ENCODE measurements around the gene MGA. TPM values are rescaled to one million over a fixed set of nuclear protein-coding genes. Genes with fewer than 3 reads are reported as not detected.
"Not testable (repeated sequence)": the region's sequence is repeated elsewhere in the genome, so short reads cannot be mapped to it uniquely, and the experiment has no call there.

The MGA gene
- total RNA-seq, 1 donor from 2014 or later, result 37.7 TPM

DNA sequence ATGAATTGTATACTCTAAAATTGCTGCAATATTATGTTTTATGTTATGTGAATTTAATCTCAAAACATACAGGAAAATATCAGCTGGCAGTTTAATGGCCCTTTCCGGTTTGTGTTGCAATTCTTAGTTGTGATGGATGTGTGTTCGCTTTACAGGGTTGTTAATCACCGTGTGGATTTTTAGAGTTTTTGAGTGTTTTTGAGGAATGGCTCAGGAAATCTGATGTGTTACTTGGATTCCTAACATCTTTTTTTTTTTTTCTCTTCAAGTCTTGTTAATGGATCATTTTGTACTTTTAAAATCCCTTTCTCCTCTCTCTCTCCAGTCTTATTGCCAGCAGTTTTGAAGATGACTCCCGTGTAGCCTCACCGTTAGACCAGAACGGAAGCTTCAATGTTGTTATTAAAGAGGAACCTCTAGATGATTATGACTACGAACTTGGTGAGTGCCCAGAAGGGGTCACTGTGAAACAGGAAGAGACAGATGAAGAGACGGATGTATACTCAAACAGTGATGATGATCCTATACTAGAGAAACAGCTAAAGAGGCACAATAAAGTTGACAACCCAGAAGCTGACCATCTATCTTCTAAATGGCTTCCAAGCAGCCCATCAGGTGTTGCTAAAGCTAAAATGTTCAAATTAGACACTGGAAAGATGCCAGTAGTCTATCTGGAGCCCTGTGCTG is 35.7 kb downstream of the MGA start:
- H3K36me3 Mint-ChIP-seq (ENCODE audit: low read depth), result peaks cover 22% of the 10 kb centered on the region
- intact Hi-C loops (cut with micrococcal nuclease), result loop anchor here (1.0 to 10.0 kb wide), 5 partner anchors 78 to 211 kb away; partner anchors contain the start of genes JMJD7 and MAPKBP1
- no peaks in the 10 kb centered on the region for H3K9me3 Mint-ChIP-seq
- DNase-seq, result peak; percentile 86
- H3K4me1 Mint-ChIP-seq, result peaks cover 31% of the 10 kb centered on the region
- peak overlapping the region; percentile 81 for H3K27ac Mint-ChIP-seq
- no peaks in the 10 kb centered on the region for H3K27me3 Mint-ChIP-seq
- H3K4me3 Mint-ChIP-seq, result peak overlapping the region; percentile 53

DNA sequence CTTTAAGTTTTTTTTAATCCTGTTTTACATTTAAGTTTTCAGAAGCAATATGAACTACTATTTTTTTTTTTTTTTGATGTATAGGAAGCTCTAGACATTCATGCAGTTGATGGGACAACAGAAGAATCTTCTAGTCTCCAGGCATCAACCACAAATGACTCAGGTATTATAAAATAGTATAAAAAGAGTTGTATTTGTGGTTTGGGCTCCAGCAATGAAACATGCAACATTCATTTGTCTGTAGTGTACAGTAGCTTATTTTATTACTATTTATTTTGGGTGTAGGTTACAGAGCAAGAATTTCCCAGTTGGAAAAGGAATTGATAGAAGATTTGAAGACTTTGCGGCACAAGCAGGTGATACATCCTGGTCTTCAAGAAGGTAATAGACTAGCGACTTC is 38.6 kb downstream of the MGA start:
- Mint-ChIP-seq H3K27ac (no peak overlapping the region), H3K9me3 (no peaks in the 10 kb centered on the region), H3K27me3 (no peaks in the 10 kb centered on the region), H3K4me1 (peaks cover 15% of the 10 kb centered on the region), H3K36me3 (ENCODE audit: low read depth) (peaks cover 38% of the 10 kb centered on the region), H3K4me3 (no peak overlapping the region)
- intact Hi-C loops (cut with micrococcal nuclease), result loop anchor here (5.0 to 10.0 kb wide), 3 partner anchors 129 to 214 kb away; partner anchors contain the start of gene JMJD7
- DNase-seq, result no peak

DNA sequence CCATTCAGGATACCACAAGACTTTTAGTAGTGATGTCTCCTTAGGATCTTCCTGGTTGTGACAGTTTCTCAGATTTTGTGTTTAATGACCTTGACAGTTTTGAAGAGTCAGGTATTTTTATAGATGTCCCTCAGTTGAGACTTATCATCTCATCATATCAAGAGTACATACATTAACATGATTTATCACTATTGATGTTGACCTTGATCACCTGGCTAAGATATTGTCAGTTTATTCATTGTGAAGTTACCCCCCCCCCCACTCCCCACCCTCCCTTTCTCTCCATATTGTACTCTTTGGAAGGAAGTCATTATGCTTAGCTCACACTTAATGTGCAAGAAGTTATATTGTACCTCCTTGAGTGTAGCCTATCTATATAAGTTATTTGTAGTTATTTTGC is 42.9 kb downstream of the MGA start:
- DNase-seq, result no peak
- peaks cover 31% of the 10 kb centered on the region for H3K36me3 Mint-ChIP-seq (ENCODE audit: low read depth)
- H3K9me3 Mint-ChIP-seq, result no peaks in the 10 kb centered on the region
- no peak overlapping the region for H3K27ac Mint-ChIP-seq
- peaks cover 4% of the 10 kb centered on the region for H3K4me1 Mint-ChIP-seq
- intact Hi-C loops (cut with micrococcal nuclease), result no loop called here
- no peaks in the 10 kb centered on the region for H3K27me3 Mint-ChIP-seq
- no peak overlapping the region for H3K4me3 Mint-ChIP-seq

DNA sequence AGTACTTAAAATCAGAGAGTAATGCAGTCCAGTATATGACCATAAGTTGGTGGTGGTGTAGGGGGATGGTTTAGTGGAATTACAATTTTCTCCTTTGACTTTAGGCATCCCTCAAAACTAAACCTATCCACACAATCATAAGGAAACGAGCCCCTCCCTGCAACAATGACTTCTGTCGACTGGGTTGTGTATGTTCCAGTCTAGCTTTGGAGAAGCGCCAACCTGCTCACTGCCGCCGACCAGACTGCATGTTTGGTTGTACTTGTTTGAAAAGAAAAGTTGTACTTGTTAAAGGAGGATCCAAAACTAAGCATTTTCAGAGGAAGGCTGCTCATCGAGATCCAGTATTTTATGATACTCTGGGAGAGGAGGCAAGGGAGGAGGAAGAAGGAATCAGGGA is 52.8 kb downstream of the MGA start:
- no peak overlapping the region for H3K4me3 Mint-ChIP-seq
- H3K9me3 Mint-ChIP-seq, result no peaks in the 10 kb centered on the region
- no peaks in the 10 kb centered on the region for H3K27me3 Mint-ChIP-seq
- H3K36me3 Mint-ChIP-seq (ENCODE audit: low read depth), result peaks cover 29% of the 10 kb centered on the region
- intact Hi-C loops (cut with micrococcal nuclease), result no loop called here
- no peak overlapping the region for H3K27ac Mint-ChIP-seq
- DNase-seq, result no peak
- peaks cover 3% of the 10 kb centered on the region for H3K4me1 Mint-ChIP-seq

DNA sequence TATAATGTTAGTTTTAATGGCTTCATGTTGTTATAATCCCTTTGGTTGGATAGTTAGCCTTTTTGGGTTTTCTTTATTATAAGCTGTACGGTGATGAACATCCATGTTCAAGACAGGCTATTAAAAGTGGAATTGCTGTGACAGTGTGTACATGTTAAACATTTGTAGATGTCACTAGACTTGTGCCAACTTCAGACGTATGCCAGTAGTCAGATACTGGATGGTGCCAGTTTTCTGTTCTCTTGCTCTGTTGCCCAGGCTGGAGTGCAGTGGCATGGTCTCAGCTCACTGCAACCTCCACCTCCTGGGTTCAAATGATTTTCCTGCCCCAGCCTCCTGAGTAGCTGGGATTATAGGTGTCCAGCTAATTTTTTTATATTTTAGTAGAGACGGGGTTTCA is 54.1 kb downstream of the MGA start:
- no peaks in the 10 kb centered on the region for H3K9me3 Mint-ChIP-seq
- intact Hi-C loops (cut with micrococcal nuclease), result no loop called here
- no peak for DNase-seq

DNA sequence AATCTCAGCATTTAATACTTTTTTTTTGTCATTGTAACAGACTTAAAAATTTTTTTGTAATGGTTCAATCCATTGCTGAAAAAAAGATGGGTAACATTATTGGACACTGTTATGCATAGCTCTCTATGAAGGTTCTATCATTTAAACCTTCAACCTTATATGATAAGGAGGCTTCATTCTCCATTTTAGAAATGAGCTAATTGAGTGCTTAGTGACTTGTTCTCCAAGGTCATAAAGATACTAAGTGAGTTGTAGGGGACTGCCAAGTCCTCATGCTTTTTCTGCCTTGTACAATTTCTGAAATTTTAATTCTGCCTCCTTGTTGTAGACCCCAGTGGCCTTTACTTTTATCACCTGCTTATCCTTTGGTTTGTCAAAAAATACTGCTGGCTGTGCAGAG is 56.7 kb downstream of the MGA start:
- no peak overlapping the region for H3K4me3 Mint-ChIP-seq
- no peaks in the 10 kb centered on the region for H3K9me3 Mint-ChIP-seq
- peaks cover 11% of the 10 kb centered on the region for H3K36me3 Mint-ChIP-seq (ENCODE audit: low read depth)
- DNase-seq, result no peak
- H3K4me1 Mint-ChIP-seq, result no peaks in the 10 kb centered on the region
- H3K27me3 Mint-ChIP-seq, result no peaks in the 10 kb centered on the region
- H3K27ac Mint-ChIP-seq, result no peak overlapping the region
- intact Hi-C loops (cut with micrococcal nuclease), result no loop called here

More for the DNA sequence above, 54.1 kb downstream of the MGA start:
- peaks cover 24% of the 10 kb centered on the region for H3K36me3 Mint-ChIP-seq (ENCODE audit: low read depth)
- no peaks in the 10 kb centered on the region for H3K27me3 Mint-ChIP-seq
- H3K4me3 Mint-ChIP-seq, result no peak overlapping the region
- H3K27ac Mint-ChIP-seq, result no peak overlapping the region
- H3K4me1 Mint-ChIP-seq, result peaks cover 3% of the 10 kb centered on the region

DNA sequence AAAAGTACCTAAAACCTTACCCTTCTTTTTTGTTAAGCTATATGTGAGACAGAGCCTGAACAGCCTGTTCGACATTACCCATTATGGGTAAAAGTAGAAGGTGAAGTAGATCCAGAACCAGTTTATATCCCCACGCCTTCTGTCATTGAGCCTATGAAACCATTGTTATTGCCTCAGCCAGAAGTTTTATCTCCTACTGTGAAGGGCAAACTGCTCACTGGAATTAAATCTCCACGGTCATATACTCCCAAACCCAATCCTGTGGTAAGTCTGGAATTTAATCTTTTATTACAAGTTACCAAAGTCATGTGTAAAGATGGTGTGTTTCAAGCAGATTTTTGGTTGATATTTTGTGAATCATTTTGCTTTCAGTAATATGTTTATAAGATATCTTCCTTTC is 66.9 kb downstream of the MGA start:
- no peak for DNase-seq
- no peak overlapping the region for H3K27ac Mint-ChIP-seq
- no peaks in the 10 kb centered on the region for H3K27me3 Mint-ChIP-seq
- no peaks in the 10 kb centered on the region for H3K9me3 Mint-ChIP-seq
- peaks cover 7% of the 10 kb centered on the region for H3K36me3 Mint-ChIP-seq (ENCODE audit: low read depth)
- intact Hi-C loops (cut with micrococcal nuclease), result no loop called here
- H3K4me1 Mint-ChIP-seq, result no peaks in the 10 kb centered on the region
- no peak overlapping the region for H3K4me3 Mint-ChIP-seq

DNA sequence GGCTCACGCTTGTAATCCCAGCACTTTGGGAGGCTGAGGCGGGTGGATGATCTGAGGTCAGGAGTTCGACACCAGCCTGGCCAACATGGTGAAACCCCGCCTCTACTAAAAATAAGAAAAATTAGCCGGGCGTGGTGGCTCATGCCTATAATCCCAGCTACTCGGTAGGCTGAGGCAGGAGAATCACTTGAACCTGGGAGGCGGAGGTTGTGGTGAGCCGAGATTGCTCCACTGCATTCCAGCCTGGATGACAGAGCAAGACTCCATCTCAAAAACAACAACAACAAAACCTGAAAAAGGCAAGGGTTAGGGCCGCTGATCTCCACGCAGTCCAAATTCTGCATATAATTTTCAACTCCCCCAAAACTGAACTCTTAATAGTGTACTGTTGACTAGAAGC is 67.9 kb downstream of the MGA start:
- H3K27ac Mint-ChIP-seq; DNase-seq; H3K9me3 Mint-ChIP-seq; H3K4me1 Mint-ChIP-seq; intact Hi-C loops (cut with micrococcal nuclease); H3K36me3 Mint-ChIP-seq (ENCODE audit: low read depth); H3K4me3 Mint-ChIP-seq; H3K27me3 Mint-ChIP-seq: not testable (repeated sequence)

DNA sequence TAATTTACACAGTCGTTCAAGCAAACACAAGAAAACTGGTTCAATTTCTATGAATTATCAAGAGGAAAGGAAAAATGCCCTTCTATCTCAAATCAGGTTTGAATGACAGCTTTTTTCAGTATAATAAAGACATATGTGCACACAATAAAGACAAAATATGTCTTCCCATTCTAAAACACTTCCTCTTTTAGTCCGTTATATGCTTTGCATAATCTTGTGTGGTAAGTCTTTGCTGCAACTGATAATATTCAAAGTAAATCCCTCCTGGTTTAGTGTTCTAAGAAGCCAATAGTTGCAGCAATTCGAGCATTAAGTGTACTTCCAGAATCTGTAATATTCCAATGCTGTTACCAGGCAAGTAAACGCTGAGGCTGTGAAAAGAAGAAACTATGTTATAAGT is 70.3 kb downstream of the MGA start:
- no peaks in the 10 kb centered on the region for H3K4me1 Mint-ChIP-seq
- intact Hi-C loops (cut with micrococcal nuclease), result no loop called here
- H3K36me3 Mint-ChIP-seq (ENCODE audit: low read depth), result peaks cover 13% of the 10 kb centered on the region
- H3K27ac Mint-ChIP-seq, result no peak overlapping the region
- H3K4me3 Mint-ChIP-seq, result no peak overlapping the region
- DNase-seq, result no peak
- no peaks in the 10 kb centered on the region for H3K27me3 Mint-ChIP-seq
- H3K9me3 Mint-ChIP-seq, result no peaks in the 10 kb centered on the region

DNA sequence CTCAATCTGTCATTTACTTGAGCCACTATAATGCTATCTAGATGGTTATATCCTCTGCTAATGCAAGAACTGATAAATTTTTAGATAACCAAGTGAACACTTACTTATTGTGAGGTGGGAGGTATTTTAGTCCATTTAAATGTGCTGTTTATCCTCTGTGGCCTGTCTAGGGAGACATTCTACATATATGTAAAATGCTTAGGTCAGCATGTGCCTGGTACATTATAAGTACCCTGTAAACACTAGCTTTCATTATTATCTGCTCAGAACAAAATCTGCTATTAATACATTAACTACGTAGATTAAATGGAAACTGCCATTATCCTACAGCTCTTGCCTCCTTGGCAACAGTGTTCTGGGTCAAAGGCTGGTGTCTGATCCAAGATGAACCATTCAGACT is 72.3 kb downstream of the MGA start:
- intact Hi-C loops (cut with micrococcal nuclease), result no loop called here
- Mint-ChIP-seq H3K36me3 (ENCODE audit: low read depth) (peaks cover 16% of the 10 kb centered on the region), H3K4me1 (no peaks in the 10 kb centered on the region), H3K4me3 (no peak overlapping the region), H3K27ac (no peak overlapping the region), H3K27me3 (no peaks in the 10 kb centered on the region), H3K9me3 (no peaks in the 10 kb centered on the region)
- no peak for DNase-seq

DNA sequence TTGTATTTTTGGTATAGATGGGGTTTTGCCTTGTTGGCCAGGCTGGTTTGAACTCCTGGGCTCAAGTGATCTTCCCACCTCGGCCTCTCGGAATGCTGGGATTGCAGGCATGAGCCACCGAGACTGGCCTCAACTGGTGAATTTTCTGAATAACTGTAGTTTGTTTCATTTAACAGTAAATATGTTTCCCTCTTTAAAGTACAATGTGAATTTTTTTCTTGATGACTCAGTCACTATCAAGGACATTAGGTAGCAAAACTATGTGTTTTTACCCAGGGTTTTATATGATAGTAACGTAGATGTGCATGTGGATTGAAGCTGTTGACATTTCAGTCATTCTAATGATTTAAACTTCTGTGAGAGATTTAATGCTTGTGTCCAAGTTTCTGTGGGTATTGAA is 73.9 kb downstream of the MGA start:
- no peak for DNase-seq
- no peaks in the 10 kb centered on the region for H3K27me3 Mint-ChIP-seq
- no peaks in the 10 kb centered on the region for H3K4me1 Mint-ChIP-seq
- no peaks in the 10 kb centered on the region for H3K9me3 Mint-ChIP-seq
- no peak overlapping the region for H3K27ac Mint-ChIP-seq
- H3K4me3 Mint-ChIP-seq, result no peak overlapping the region
- peaks cover 25% of the 10 kb centered on the region for H3K36me3 Mint-ChIP-seq (ENCODE audit: low read depth)
- intact Hi-C loops (cut with micrococcal nuclease), result no loop called here

DNA sequence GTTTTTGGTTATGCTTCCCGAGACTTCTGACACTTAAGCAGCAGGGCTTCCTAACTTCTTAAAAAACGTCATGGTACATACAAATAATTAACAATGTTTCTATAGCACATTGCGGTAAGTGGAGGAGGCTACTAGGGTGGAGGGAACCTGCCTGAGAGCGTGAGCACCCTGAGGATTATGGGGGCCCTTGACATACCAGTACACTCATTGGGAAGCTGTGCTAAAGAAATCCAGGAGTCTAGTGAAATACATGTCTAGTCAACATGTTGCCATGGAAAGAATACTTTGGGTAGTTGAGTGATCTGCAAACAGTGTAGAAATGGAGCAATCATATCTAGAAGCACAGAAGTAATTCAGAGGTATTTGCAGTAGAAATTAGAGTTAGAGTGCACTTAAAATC is 74.8 kb downstream of the MGA start:
- Mint-ChIP-seq H3K36me3 (ENCODE audit: low read depth) (peaks cover 28% of the 10 kb centered on the region), H3K27ac (no peak overlapping the region), H3K27me3 (no peaks in the 10 kb centered on the region)

DNA sequence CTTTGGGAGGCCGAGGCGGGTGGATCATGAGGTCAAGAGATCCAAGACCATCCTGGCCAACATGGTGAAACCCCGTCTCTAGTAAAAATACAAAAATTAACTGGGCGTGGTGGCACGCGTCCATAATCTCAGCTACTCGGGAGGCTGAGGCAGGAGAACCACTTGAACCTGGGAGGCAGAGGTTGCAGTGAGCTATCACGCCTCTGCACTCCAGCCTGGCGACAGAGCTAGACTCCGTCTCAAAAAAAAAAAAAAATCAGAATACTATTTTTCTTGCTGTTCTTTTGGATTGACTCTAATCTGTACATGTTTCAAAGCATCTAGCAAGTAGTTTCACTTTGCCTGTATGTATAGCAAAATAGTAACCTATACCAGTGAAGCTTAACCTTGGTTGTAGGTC is 75.3 kb downstream of the MGA start:
- H3K4me3 Mint-ChIP-seq; H3K27ac Mint-ChIP-seq; DNase-seq; H3K27me3 Mint-ChIP-seq; intact Hi-C loops (cut with micrococcal nuclease); H3K4me1 Mint-ChIP-seq; H3K9me3 Mint-ChIP-seq: not testable (repeated sequence)
- peaks cover 30% of the 10 kb centered on the region for H3K36me3 Mint-ChIP-seq (ENCODE audit: low read depth)

More for the DNA sequence above, 74.8 kb downstream of the MGA start:
- intact Hi-C loops (cut with micrococcal nuclease), result no loop called here
- Mint-ChIP-seq H3K4me1 (no peaks in the 10 kb centered on the region), H3K4me3 (no peak overlapping the region), H3K9me3 (no peaks in the 10 kb centered on the region)
- DNase-seq, result no peak

DNA sequence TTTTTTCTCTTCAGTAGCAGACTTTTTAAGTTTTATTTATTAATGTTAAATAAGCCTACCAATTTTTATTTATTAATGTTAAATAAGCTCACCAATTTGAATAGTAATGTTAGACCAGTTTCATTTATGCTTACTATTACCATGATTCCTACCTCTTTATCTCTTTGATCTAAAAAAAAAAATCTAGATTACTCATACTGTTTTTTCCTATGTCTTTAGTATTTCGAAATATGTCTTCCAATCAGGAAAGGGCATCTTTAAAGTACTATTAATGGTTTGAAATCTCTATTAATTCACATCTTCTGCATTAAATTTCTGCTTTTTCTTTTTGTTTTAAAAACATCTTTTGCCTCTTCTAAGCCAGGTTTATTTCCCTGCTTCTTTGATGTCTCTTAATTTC is 86.6 kb downstream of the MGA start:
- Mint-ChIP-seq H3K4me3 (no peak overlapping the region), H3K36me3 (ENCODE audit: low read depth) (peaks cover 25% of the 10 kb centered on the region), H3K4me1 (peaks cover 2% of the 10 kb centered on the region), H3K9me3 (no peaks in the 10 kb centered on the region), H3K27ac (no peak overlapping the region), H3K27me3 (no peaks in the 10 kb centered on the region)
- intact Hi-C loops (cut with micrococcal nuclease), result no loop called here
- no peak for DNase-seq

DNA sequence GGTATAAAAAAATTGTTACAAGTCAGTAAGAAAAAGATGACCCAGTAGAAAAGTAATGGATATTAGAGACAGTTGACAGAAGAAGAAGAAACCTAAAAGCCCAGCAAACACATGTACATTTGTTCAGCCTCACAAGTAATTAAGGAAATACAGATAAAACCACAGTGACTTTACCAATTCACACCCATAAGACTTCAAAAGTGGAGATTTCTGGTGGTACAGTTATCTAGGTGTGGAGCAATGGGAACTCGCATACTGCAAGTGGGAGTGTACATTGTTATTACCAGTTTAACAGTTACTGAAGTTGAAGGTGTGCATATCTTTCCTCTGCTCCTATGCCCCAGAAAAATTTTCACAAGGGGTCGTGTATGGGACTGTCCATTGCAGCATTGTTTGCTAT is 96.0 kb downstream of the MGA start:
- H3K27ac Mint-ChIP-seq, result no peak overlapping the region
- H3K27me3 Mint-ChIP-seq, result no peaks in the 10 kb centered on the region
- no peak overlapping the region for H3K4me3 Mint-ChIP-seq
- DNase-seq, result no peak
- intact Hi-C loops (cut with micrococcal nuclease), result no loop called here
- peaks cover 34% of the 10 kb centered on the region for H3K36me3 Mint-ChIP-seq (ENCODE audit: low read depth)
- no peaks in the 10 kb centered on the region for H3K9me3 Mint-ChIP-seq
- no peaks in the 10 kb centered on the region for H3K4me1 Mint-ChIP-seq
